Upper lobe of right lung (tissue), 1 donor: ENCODE results near the gene PARP16. TPM values are rescaled to one million over a fixed set of nuclear protein-coding genes. Genes with fewer than 3 reads are reported as not detected.

ENCODE experiments used
- ATAC-seq: fragments of 200-7000 bp; cut with Tn5 transposase; one replicate; pipeline ENCODE4 v1.9.1; 2020; ENCODE audit warnings: mild to moderate bottlenecking, moderate library complexity
- DNase-seq: peaks from one replicate; pipeline ENCODE4 v3.0.0-alpha.2; 2020
- H3K27ac ChIP-seq: fragments of 200-600 bp; one replicate; pipeline ENCODE4 v1.8.0; 2022
- H3K27me3 ChIP-seq: fragments of 200-600 bp; one replicate; pipeline ENCODE4 v1.8.0; 2022; ENCODE audit warnings: mild to moderate bottlenecking
- H3K36me3 ChIP-seq: fragments of 200-600 bp; one replicate; pipeline ENCODE4 v1.8.0; 2022
- H3K4me1 ChIP-seq: fragments of 200-600 bp; one replicate; pipeline ENCODE4 v1.8.0; 2022
- H3K4me3 ChIP-seq: fragments of 200-600 bp; one replicate; pipeline ENCODE4 v1.8.0; 2022; ENCODE audit warnings: mild to moderate bottlenecking
- H3K9me3 ChIP-seq: fragments of 200-600 bp; one replicate; pipeline ENCODE4 v1.8.0; 2022
- CTCF ChIP-seq: fragments of 200-600 bp; IDR thresholded peaks from one replicate; pipeline ENCODE4 v1.8.0; 2022; ENCODE audit warnings: antibody characterized with exemption
- intact Hi-C: fragments of 100-400 bp; cut with DNase I; formaldehyde crosslinking; loops from one replicate; pipeline ENCODE4 v1.11.0; 2022
- total RNA-seq: library from RNA; stranded (reverse); fragmentation: NEBNext Ultra II Directional; extraction: Animal tissue kit (Norgen Biotek cat#: 25700); gene quantifications from one replicate; pipeline ENCODE4 v1.2.1, GENCODE V29; 2021
- donor health status: DM: no; HTN: yes; CAD: no; lungs with severe emphysema.

Gene PARP16
- total RNA-seq, 1 donor from 2014 or later, result 8.3 TPM

GRCh38 chr15:65329288-65329983 lies 42.8 kb upstream of the PARP16 start:
- Histone ChIP-seq H3K27ac (no peak overlapping the region), H3K4me1 (no peaks in the 10 kb centered on the region), H3K9me3 (no peaks in the 10 kb centered on the region), H3K36me3 (no peaks in the 10 kb centered on the region), H3K27me3 (no peaks in the 10 kb centered on the region), H3K4me3 (no peak overlapping the region)
- TF ChIP-seq CTCF, result no peak
- ATAC-seq (no peak), DNase-seq (no peak)
- intact Hi-C loops, result no loop called here

GRCh38 chr15:65328506-65329287 lies 42.0 kb upstream of the PARP16 start:
- no peaks in the 10 kb centered on the region for H3K27me3 ChIP-seq
- no peaks in the 10 kb centered on the region for H3K9me3 ChIP-seq
- H3K4me3 ChIP-seq, result no peak overlapping the region
- DNase-seq (no peak), ATAC-seq (no peak)
- TF ChIP-seq CTCF, result no peak
- no peak overlapping the region for H3K27ac ChIP-seq
- H3K4me1 ChIP-seq, result no peaks in the 10 kb centered on the region
- H3K36me3 ChIP-seq, result no peaks in the 10 kb centered on the region
- intact Hi-C loops, result no loop called here

- H3K27ac ChIP-seq, result no peak overlapping the region
- intact Hi-C loops, result no loop called here
- no peak for TF ChIP-seq CTCF
- no peak for ATAC-seq
- no peaks in the 10 kb centered on the region for H3K4me1 ChIP-seq
- no peaks in the 10 kb centered on the region for H3K27me3 ChIP-seq
- no peak for DNase-seq
- H3K36me3 ChIP-seq, result no peaks in the 10 kb centered on the region
- no peaks in the 10 kb centered on the region for H3K9me3 ChIP-seq
- no peak overlapping the region for H3K4me3 ChIP-seq
These were observed 41.1 kb upstream of the PARP16 start for GRCh38 chr15:65327651-65328393.

GRCh38 chr15:65326818-65327217 lies 40.1 kb upstream of the PARP16 start:
- intact Hi-C loops, result no loop called here
- DNase-seq (no peak), ATAC-seq (no peak)
- H3K36me3 ChIP-seq, result no peaks in the 10 kb centered on the region
- H3K27me3 ChIP-seq, result no peaks in the 10 kb centered on the region
- H3K4me3 ChIP-seq, result no peak overlapping the region
- no peaks in the 10 kb centered on the region for H3K9me3 ChIP-seq
- H3K27ac ChIP-seq, result no peak overlapping the region
- no peaks in the 10 kb centered on the region for H3K4me1 ChIP-seq
- no peak for TF ChIP-seq CTCF

GRCh38 chr15:65326117-65326526 lies 39.4 kb upstream of the PARP16 start:
- no peaks in the 10 kb centered on the region for H3K4me1 ChIP-seq
- H3K36me3 ChIP-seq, result no peaks in the 10 kb centered on the region
- DNase-seq (no peak), ATAC-seq (peak; percentile 49)
- H3K27ac ChIP-seq, result no peak overlapping the region
- no peak overlapping the region for H3K4me3 ChIP-seq
- no peak for TF ChIP-seq CTCF
- intact Hi-C loops, result no loop called here
- H3K27me3 ChIP-seq, result no peaks in the 10 kb centered on the region
- no peaks in the 10 kb centered on the region for H3K9me3 ChIP-seq
